Kidney epithelial cell (primary cell): ENCODE results near the gene B3GLCT. TPM values are rescaled to one million over a fixed set of nuclear protein-coding genes. Genes with fewer than 3 reads are reported as not detected.

ENCODE experiments used
- DNase-seq: peaks from one replicate; pipeline ENCODE4 v3.0.0-alpha.2; 2010; ENCODE audit warnings: low read depth
- H3K27me3 ChIP-seq: 2 replicates; pipeline ENCODE4 v1.6.0; 2011; ENCODE audit warnings: low read length; ENCODE audit not compliant: control insufficient read depth, insufficient read depth
- H3K36me3 ChIP-seq: 2 replicates; pipeline ENCODE4 v1.5.1; 2011; ENCODE audit warnings: low read length; ENCODE audit not compliant: control insufficient read depth, insufficient read depth
- H3K4me3 ChIP-seq: 2 replicates; pipeline ENCODE4 v1.5.1; 2011; ENCODE audit warnings: low read depth, mild to moderate bottlenecking, control low read depth, low read length
- CTCF ChIP-seq: IDR thresholded peaks from 2 replicates; pipeline ENCODE4 v1.5.1; 2011; ENCODE audit warnings: mild to moderate bottlenecking, moderate library complexity, low read length, control low read depth, inconsistent platforms; ENCODE audit not compliant: insufficient read depth, poor library complexity, severe bottlenecking
- total RNA-seq: library from RNA; depleted of rRNA; stranded (reverse); fragments of >200 nt; gene quantifications from 2 replicates; pipeline ENCODE4 v1.2.3, GENCODE V29; 2015

Gene B3GLCT
- total RNA-seq, 1 donor from 2014 or later = 18.1 TPM

- Histone ChIP-seq H3K27me3 (no peaks in the 10 kb centered on the region), H3K4me3 (no peak overlapping the region), H3K36me3 (no peaks in the 10 kb centered on the region)
- TF ChIP-seq CTCF = no peak
- DNase-seq = no peak
Measured at GRCh38 chr13:31192306-31192705, 7.5 kb upstream of the B3GLCT start.

- Histone ChIP-seq H3K36me3 (no peaks in the 10 kb centered on the region), H3K4me3 (no peak overlapping the region), H3K27me3 (no peaks in the 10 kb centered on the region)
- TF ChIP-seq CTCF = no peak
- no peak for DNase-seq
Measured at GRCh38 chr13:31195616-31196015, 4.2 kb upstream of the B3GLCT start.

GRCh38 chr13:31196992-31197391, 2.8 kb upstream of the B3GLCT start:
- no peak for DNase-seq
- TF ChIP-seq CTCF = no peak
- Histone ChIP-seq H3K36me3 (no peaks in the 10 kb centered on the region), H3K27me3 (no peaks in the 10 kb centered on the region), H3K4me3 (no peak overlapping the region)

GRCh38 chr13:31198519-31198918, 1.3 kb upstream of the B3GLCT start:
- Histone ChIP-seq H3K36me3 (no peaks in the 10 kb centered on the region), H3K27me3 (no peaks in the 10 kb centered on the region), H3K4me3 (no peak overlapping the region)
- no peak for DNase-seq
- TF ChIP-seq CTCF = no peak

- no peak for TF ChIP-seq CTCF
- DNase-seq = no peak
- H3K27me3 ChIP-seq = no peaks in the 10 kb centered on the region
- H3K4me3 ChIP-seq = peak overlapping the region; percentile 48
- no peaks in the 10 kb centered on the region for H3K36me3 ChIP-seq
Measured at GRCh38 chr13:31199527-31199848, 287 bp upstream of the B3GLCT start.

- no peaks in the 10 kb centered on the region for H3K27me3 ChIP-seq
- H3K36me3 ChIP-seq = no peaks in the 10 kb centered on the region
- TF ChIP-seq CTCF = no peak
- DNase-seq = no peak
- H3K4me3 ChIP-seq = peak overlapping the region; percentile 75
Measured at GRCh38 chr13:31200637-31200971, 829 bp downstream of the B3GLCT start.
